ENCODE data around the gene PRKCA. TPM values are rescaled to one million over a fixed set of nuclear protein-coding genes. Genes with fewer than 3 reads are reported as not detected.
A peak's percentile ranks its signal among the peaks of the same experiment; 100 is the strongest.

The PRKCA gene
- total RNA-seq, 4 donors from 2014 or later: 24.5 to 61.9 (median 40.8) TPM

DNA sequence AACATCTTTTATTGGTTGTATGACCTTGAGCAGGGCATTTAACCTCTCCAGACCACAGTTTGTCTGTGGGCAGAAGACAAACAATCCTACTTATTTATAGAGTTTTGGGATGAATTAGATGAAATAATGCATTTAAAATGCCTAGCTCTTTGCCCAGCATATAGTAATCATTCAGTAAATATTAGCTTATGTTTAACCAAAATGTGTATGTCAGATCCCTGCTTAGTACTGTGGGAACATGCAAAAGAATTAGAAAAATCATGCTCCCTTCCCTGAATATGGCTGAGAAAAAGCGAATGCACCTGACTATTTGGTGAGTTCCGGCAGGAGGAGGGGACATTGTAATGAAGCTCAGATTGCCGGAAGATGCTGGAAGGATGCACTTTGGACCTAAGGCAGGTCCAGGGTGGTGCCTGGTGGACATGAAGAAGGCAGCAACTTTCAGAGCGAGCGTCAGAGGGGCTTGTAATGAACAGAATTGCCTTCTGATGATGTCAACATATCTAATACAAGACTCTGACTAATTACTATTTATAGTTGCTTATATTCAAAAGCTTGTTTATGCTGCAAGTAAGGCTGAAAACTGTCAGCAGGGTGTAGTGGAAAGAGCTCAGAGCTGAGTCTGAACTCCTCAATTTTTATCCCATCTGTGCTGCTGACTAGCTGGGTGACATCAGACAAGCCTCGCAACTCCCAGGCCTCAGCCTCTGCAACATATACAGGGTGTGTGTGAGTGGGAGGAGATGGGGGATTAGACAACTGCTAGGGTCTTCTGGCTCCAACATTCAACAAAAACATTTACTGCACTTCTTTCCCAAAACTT is 221.2 kb downstream of the PRKCA start:
- H3K4me1 ChIP-seq: peaks cover 18 to 82% (median 70%) of the 10 kb centered on the region in 4 donors
- intact Hi-C loops (cut with DNase I): no loop called here
- 53% methylated on average over 6 of the region's 6 CpGs for WGBS
- no peak overlapping the region for H3K4me3 ChIP-seq
- no peaks in the 10 kb centered on the region for H3K9me3 ChIP-seq
- no peak for TF ChIP-seq POLR2AphosphoS5 (IDR thresholded peaks at IDR 0.05)
- TF ChIP-seq, protein P1, sequence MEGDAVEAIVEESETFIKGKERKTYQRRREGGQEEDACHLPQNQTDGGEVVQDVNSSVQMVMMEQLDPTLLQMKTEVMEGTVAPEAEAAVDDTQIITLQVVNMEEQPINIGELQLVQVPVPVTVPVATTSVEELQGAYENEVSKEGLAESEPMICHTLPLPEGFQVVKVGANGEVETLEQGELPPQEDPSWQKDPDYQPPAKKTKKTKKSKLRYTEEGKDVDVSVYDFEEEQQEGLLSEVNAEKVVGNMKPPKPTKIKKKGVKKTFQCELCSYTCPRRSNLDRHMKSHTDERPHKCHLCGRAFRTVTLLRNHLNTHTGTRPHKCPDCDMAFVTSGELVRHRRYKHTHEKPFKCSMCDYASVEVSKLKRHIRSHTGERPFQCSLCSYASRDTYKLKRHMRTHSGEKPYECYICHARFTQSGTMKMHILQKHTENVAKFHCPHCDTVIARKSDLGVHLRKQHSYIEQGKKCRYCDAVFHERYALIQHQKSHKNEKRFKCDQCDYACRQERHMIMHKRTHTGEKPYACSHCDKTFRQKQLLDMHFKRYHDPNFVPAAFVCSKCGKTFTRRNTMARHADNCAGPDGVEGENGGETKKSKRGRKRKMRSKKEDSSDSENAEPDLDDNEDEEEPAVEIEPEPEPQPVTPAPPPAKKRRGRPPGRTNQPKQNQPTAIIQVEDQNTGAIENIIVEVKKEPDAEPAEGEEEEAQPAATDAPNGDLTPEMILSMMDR (IDR thresholded peaks at IDR 0.05): peak in 1 of 3 experiments; percentile 8
- H3K27me3 ChIP-seq: no peaks in the 10 kb centered on the region
- H3K27ac ChIP-seq (replicated peaks in 1 of 4): peak overlapping the region; percentile 54 to 74 (median 64)
- DNase-seq (ENCODE audit: extremely low spot score): no peak
- H3K36me3 ChIP-seq: no peaks in the 10 kb centered on the region

DNA sequence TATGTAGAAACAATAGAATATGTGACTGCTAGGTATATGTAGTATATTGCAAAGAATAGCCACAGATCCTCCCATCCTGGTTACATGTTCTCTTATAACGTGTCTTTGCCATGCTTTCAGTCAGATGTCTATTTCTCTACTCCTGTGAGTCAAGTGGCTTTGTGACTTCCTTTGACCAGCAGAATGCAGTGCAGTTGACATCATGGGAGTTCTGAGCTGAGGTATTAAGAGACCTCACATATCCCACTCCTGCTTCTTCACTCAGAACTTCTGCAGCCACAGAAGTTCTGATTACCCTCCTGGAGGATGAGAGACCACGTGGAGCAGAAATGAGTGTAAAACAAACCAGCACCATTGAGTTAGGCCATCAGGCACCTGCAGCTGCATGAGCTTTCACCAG is 222.5 kb downstream of the PRKCA start:
- no peak overlapping the region for H3K4me3 ChIP-seq
- H3K4me1 ChIP-seq: peaks cover 18 to 70% (median 67%) of the 10 kb centered on the region in 4 donors
- H3K36me3 ChIP-seq: no peaks in the 10 kb centered on the region
- no peak for DNase-seq (ENCODE audit: extremely low spot score)
- no peaks in the 10 kb centered on the region for H3K9me3 ChIP-seq
- H3K27me3 ChIP-seq: no peaks in the 10 kb centered on the region
- TF ChIP-seq POLR2A (IDR thresholded peaks at IDR 0.05; ENCODE audit: low read depth) (no peak), EP300 (IDR thresholded peaks at IDR 0.05) (no peak), POLR2AphosphoS5 (IDR thresholded peaks at IDR 0.05) (no peak)
- TF ChIP-seq, protein P1 (IDR thresholded peaks at IDR 0.05): no peak
- intact Hi-C loops (cut with DNase I): no loop called here
- H3K27ac ChIP-seq (replicated peaks in 1 of 4): peak overlapping the region; percentile 54 to 74 (median 64)
- 88% methylated on average over 2 of the region's 2 CpGs for whole genome bisulfite sequencing

DNA sequence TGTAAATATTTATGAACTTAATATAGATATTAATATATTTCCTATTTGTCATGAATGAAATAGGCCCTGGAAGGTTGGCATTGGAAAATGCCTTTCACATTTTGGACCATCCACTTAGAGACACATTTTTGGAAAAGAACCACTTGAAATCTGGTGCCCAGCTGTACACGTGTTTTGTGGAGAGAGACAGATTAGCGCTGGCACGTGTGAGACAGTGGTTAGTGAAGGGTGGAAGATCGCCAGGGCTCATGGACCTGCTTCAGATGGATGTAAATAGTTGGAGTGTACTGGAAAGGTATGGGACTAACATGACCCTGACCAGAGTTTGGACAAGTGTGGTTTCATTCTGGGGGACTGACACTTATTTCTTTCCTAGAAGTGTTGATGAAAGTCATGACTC is 222.9 kb downstream of the PRKCA start:
- H3K27me3 ChIP-seq: no peaks in the 10 kb centered on the region
- no peak overlapping the region for H3K4me3 ChIP-seq
- peaks cover 18 to 66% (median 64%) of the 10 kb centered on the region in 4 donors for H3K4me1 ChIP-seq
- H3K9me3 ChIP-seq: no peaks in the 10 kb centered on the region
- TF ChIP-seq, protein P1 (IDR thresholded peaks at IDR 0.05): no peak
- no peak for TF ChIP-seq EP300 (IDR thresholded peaks at IDR 0.05)
- no peak for TF ChIP-seq POLR2A (IDR thresholded peaks at IDR 0.05; ENCODE audit: low read depth)
- no peak for TF ChIP-seq POLR2AphosphoS5 (IDR thresholded peaks at IDR 0.05)
- WGBS: 26% methylated on average over 4 of the region's 4 CpGs
- H3K36me3 ChIP-seq: no peaks in the 10 kb centered on the region
- no peak for DNase-seq (ENCODE audit: extremely low spot score)
- H3K27ac ChIP-seq (replicated peaks in 1 of 4): peak overlapping the region in 3 of 4 donors; percentile 54 to 74 (median 67)
- intact Hi-C loops (cut with DNase I): no loop called here

DNA sequence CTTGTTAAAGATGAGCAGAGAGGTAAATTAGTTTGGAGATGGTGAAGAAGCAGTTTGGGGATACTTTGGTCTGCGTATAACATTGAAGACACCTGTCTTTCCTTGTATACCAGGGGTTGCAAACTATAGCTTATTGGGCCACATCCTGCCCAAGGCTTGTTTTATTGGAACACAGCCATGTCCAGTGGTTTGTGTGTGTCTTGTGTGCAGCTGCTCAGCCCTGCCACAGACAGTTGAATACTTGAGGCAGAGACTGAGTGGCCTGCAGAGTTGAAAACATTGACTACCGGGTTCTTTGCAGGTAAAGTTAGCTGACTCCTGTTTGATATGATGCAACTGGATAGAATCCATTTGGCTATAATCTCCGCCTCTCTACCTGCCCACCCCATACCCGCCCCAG is 224.4 kb downstream of the PRKCA start:
- TF ChIP-seq POLR2AphosphoS5 (IDR thresholded peaks at IDR 0.05) (no peak), EP300 (IDR thresholded peaks at IDR 0.05) (no peak)
- no peak overlapping the region for H3K4me3 ChIP-seq
- no peaks in the 10 kb centered on the region for H3K36me3 ChIP-seq
- H3K27me3 ChIP-seq: no peaks in the 10 kb centered on the region
- no peak for DNase-seq (ENCODE audit: extremely low spot score)
- no peaks in the 10 kb centered on the region for H3K9me3 ChIP-seq
- H3K27ac ChIP-seq (replicated peaks in 1 of 4): peak overlapping the region in 1 of 4 donors; percentile 13
- 90% methylated on average over 4 of the region's 4 CpGs for WGBS
- intact Hi-C loops (cut with DNase I): no loop called here
- H3K4me1 ChIP-seq: peaks cover 20 to 57% (median 51%) of the 10 kb centered on the region in 4 donors

DNA sequence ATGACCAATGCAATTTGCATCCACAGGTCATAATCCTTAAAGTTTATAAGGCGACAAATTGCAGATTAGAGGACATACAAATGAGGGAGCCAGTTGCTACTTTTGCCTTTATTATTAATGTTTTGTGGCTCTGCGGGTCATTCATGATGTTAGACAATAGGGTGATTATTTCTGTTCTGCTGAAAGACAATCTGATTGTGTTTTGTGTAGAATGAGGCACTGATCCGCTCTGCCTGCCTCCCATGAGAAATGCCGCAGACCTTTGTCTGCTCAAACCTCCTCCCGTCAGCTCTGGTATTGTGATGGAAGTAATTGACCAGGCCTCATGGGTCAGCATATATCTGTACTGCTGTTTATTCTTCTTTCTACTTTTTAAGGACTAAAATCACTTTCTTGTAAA is 224.9 kb downstream of the PRKCA start:
- Histone ChIP-seq H3K4me1 (peaks cover 18 to 57% (median 49%) of the 10 kb centered on the region in 4 donors), H3K36me3 (no peaks in the 10 kb centered on the region), H3K27me3 (no peaks in the 10 kb centered on the region), H3K9me3 (no peaks in the 10 kb centered on the region), H3K27ac (replicated peaks in 1 of 4) (no peak overlapping the region), H3K4me3 (no peak overlapping the region)
- intact Hi-C loops (cut with DNase I): no loop called here
- TF ChIP-seq POLR2A (IDR thresholded peaks at IDR 0.05; ENCODE audit: low read depth) (no peak), POLR2AphosphoS5 (IDR thresholded peaks at IDR 0.05) (no peak), EP300 (IDR thresholded peaks at IDR 0.05) (no peak)
- TF ChIP-seq, protein P1 (IDR thresholded peaks at IDR 0.05): no peak
- no peak for DNase-seq (ENCODE audit: extremely low spot score)
- WGBS: 95% methylated on average over 5 of the region's 5 CpGs
